Forelimb muscle (tissue), 1 donor: Measurements from ENCODE around the gene MCF2L. TPM values are rescaled to one million over a fixed set of nuclear protein-coding genes. Genes with fewer than 3 reads are reported as not detected.

Experiments
- DNase-seq: peaks from one replicate; pipeline ENCODE4 v3.0.0-alpha.2; 2013; ENCODE audit warnings: low read depth
- polyA plus RNA-seq: library from polyadenylated mRNA; unstranded; fragments of 120-200 nt; gene quantifications from one replicate; pipeline ENCODE4 v1.2.1, GENCODE V29; 2013; ENCODE audit not compliant: insufficient read length

Gene MCF2L
- polyA plus RNA-seq, 1 donor: 22.5 TPM

GRCh38 chr13:113031465-113031864 is 62.5 kb downstream of the MCF2L start:
- DNase-seq: no peak

GRCh38 chr13:113032291-113032690 is 63.3 kb downstream of the MCF2L start:
- DNase-seq: no peak

GRCh38 chr13:113033054-113033850 is 64.2 kb downstream of the MCF2L start:
- no peak for DNase-seq

GRCh38 chr13:113034451-113035212 is 65.6 kb downstream of the MCF2L start:
- no peak for DNase-seq

- DNase-seq: no peak
These were observed 66.3 kb downstream of the MCF2L start for GRCh38 chr13:113035213-113035800.

GRCh38 chr13:113036401-113036800 is 67.4 kb downstream of the MCF2L start:
- no peak for DNase-seq

- no peak for DNase-seq
These were observed 71.0 kb downstream of the MCF2L start for GRCh38 chr13:113040031-113040430.

- no peak for DNase-seq
These were observed 71.7 kb downstream of the MCF2L start for GRCh38 chr13:113040597-113041292.

GRCh38 chr13:113041293-113041690 is 72.3 kb downstream of the MCF2L start:
- no peak for DNase-seq

- DNase-seq: no peak
These were observed 72.9 kb downstream of the MCF2L start for GRCh38 chr13:113041896-113042295.

GRCh38 chr13:113042456-113042855 is 73.4 kb downstream of the MCF2L start:
- DNase-seq: no peak

- DNase-seq: no peak
These were observed 74.1 kb downstream of the MCF2L start for GRCh38 chr13:113043001-113043630.

- no peak for DNase-seq
These were observed 74.9 kb downstream of the MCF2L start for GRCh38 chr13:113043931-113044330.

- DNase-seq: no peak
These were observed 75.5 kb downstream of the MCF2L start for GRCh38 chr13:113044391-113045114.

GRCh38 chr13:113045251-113046127 is 76.5 kb downstream of the MCF2L start:
- DNase-seq: no peak

GRCh38 chr13:113046128-113046882 is 77.3 kb downstream of the MCF2L start:
- no peak for DNase-seq

- DNase-seq: no peak
These were observed 77.8 kb downstream of the MCF2L start for GRCh38 chr13:113046883-113047244.

GRCh38 chr13:113047587-113047986 is 78.6 kb downstream of the MCF2L start:
- no peak for DNase-seq

GRCh38 chr13:113048766-113049165 is 79.8 kb downstream of the MCF2L start:
- DNase-seq: no peak
